ENCODE data around the gene RBM15.

Gene RBM15

GRCh38 chr1:110348050-110348449 lies 8.9 kb downstream of the RBM15 start:
- no peak for DNase-seq (ENCODE audit: low read depth in 3 of 3)

DNA sequence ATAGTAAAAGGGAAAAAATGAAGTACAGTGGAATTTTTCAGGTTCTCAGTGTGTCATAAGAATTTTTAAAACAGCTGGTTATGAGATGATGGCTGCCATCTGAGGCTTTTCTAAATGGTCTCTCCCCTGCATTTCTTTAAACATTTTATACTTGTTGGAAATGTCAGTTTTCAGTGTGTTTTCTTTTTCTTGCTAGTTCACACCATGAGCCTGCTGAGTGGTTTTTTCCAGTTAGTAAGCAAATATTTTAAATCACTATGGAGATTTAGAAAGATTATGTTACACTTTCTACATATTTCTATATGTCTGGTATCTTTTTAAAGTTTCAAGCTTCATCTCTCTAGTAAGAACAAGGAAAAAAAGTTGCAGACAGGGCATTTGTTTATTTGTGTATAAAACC lies 9.6 kb downstream of the RBM15 start:
- DNase-seq (ENCODE audit: low read depth in 3 of 3): no peak

DNA sequence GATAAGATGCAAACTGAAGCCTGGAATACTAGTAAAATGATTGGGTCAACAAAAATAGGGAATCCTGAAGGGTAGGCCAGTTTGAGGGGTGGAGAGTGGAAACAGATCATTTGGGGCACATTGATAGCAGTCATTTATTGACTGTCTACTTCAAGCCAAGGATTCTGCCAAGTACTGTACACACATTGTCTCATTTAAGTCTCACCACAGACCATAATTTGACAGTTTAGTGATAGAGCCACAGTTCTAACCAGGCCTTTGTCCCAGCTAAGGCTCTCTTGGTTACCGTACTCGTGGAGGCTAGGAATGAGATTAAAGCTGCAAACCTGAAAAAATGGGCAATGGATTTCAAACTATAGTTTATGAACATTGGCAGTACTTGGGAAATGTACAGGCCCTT lies 11.2 kb downstream of the RBM15 start:
- no peak for DNase-seq (ENCODE audit: low read depth in 3 of 3)

DNA sequence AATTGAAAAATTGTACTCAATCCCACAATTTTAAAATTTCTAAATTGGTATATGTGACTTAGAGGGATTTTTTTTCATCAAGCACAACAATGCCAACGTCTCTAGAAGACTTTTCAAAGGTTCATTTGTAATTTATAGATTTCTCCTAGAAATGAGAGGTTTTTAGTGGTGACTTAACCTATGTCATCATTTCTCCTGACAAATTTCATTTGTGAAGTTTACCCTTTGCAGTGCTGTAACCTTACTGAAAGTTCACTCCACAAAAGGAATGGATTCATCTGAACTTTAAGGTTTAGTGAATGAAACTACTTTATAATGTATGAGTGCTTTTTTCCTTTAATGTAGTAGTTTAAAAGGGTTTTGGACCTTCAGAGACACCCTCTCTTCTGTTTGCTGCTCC lies 16.1 kb downstream of the RBM15 start:
- DNase-seq (ENCODE audit: low read depth in 3 of 3): no peak

DNA sequence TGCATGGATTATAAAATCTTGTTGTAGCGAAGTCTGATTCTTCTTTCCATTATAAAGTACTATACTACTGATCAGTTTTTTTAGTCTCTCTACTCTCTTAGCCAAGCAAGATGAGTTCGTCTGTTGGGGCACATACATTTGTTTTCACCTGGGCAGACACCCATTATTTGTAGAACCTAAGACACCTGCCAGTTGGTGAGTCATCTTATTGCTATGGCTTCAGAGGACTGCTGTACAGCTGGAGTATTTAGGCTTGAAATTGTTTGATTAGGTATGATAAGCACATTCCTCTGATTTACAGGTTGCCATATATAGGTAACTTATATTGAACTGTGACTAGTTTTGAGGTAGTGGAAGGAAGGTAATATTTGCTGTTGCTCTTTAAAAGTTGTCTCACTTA lies 17.2 kb downstream of the RBM15 start:
- no peak for DNase-seq (ENCODE audit: low read depth in 3 of 3)

- no peak for DNase-seq (ENCODE audit: low read depth in 3 of 3)
Measured at GRCh38 chr1:110360431-110360830, 21.3 kb downstream of the RBM15 start.

GRCh38 chr1:110361856-110362255 lies 22.7 kb downstream of the RBM15 start:
- no peak for DNase-seq (ENCODE audit: low read depth in 3 of 3)

GRCh38 chr1:110364221-110364620 lies 25.0 kb downstream of the RBM15 start:
- no peak for DNase-seq (ENCODE audit: low read depth in 3 of 3)

- no peak for DNase-seq (ENCODE audit: low read depth in 3 of 3)
Measured at GRCh38 chr1:110370827-110371226, 31.6 kb downstream of the RBM15 start.

DNA sequence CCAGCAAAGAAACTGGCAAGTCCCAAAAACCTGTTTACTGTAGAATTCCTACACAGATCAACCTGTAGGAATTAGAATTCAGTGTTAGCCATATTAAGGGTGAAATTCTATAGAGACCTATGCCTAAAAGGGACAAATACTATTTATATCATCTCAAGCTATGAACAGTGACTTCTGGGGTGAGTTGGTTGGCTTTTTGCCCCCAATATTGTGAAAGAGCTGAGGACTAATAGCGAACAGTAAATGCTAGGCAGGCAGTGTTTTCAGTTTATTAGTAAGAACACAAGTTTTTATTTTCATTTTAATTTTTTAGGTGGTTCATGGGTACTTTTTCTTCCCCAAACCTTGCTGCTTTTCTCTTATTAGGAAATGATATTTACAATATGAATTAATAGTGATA lies 36.3 kb downstream of the RBM15 start:
- no peak for DNase-seq (ENCODE audit: low read depth in 3 of 3)

GRCh38 chr1:110380672-110381283 lies 41.6 kb downstream of the RBM15 start:
- DNase-seq (ENCODE audit: low read depth in 3 of 3): no peak

GRCh38 chr1:110383251-110383990 lies 44.2 kb downstream of the RBM15 start:
- no peak for DNase-seq (ENCODE audit: low read depth in 3 of 3)

- DNase-seq (ENCODE audit: low read depth in 3 of 3): no peak
Measured at GRCh38 chr1:110384581-110385321, 45.6 kb downstream of the RBM15 start.

GRCh38 chr1:110385369-110385768 lies 46.2 kb downstream of the RBM15 start:
- DNase-seq (ENCODE audit: low read depth in 3 of 3): no peak

GRCh38 chr1:110387048-110387754 lies 48.0 kb downstream of the RBM15 start:
- DNase-seq (ENCODE audit: low read depth in 3 of 3): no peak

GRCh38 chr1:110390096-110390495 lies 50.9 kb downstream of the RBM15 start:
- no peak for DNase-seq (ENCODE audit: low read depth in 3 of 3)

GRCh38 chr1:110390692-110391245 lies 51.6 kb downstream of the RBM15 start, which contains the start of gene SLC16A4:
TSS of gene SLC16A4 (minus strand) at chr1:110391026. CDS start at chr1:110389323, 1,703 bp downstream.
- DNase-seq (ENCODE audit: low read depth in 3 of 3): no peak

GRCh38 chr1:110393286-110393685 lies 54.1 kb downstream of the RBM15 start:
- DNase-seq (ENCODE audit: low read depth in 3 of 3): no peak

GRCh38 chr1:110393691-110394492 lies 54.7 kb downstream of the RBM15 start:
- DNase-seq (ENCODE audit: low read depth in 3 of 3): no peak

DNA sequence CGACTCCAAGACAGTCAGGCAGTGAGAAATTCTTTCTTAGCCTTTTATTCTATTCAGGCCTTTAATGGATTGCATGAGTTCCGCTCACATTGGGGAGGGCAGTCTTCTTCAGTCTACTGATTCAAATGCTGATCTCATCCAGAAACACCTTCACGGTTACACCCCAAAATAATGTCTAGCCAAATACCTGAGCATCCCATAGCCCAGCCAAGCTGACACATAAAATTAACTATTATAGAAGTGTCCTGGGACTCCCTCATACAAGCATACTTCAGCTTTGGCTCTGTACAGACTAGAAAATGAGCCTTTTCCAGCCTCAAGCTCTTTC lies 55.3 kb downstream of the RBM15 start:
- no peak for DNase-seq (ENCODE audit: low read depth in 3 of 3)

Measured in stimulated activated CD4-positive, alpha-beta T cell treated with anti-CD3 and anti-CD28 coated beads, TNF-alpha, amount 100 ng/mL, for 4 hours (primary cell).